Left renal cortex interstitium (tissue), 4 donors: ENCODE results near the gene RASL11B. TPM values are rescaled to one million over a fixed set of nuclear protein-coding genes. Genes with fewer than 3 reads are reported as not detected.
"Not testable (repeated sequence)": the region's sequence is repeated elsewhere in the genome, so short reads cannot be mapped to it uniquely, and the experiment has no call there.

Source experiments
- DNase-seq, 4 donors: peaks; one replicate each; pipeline ENCODE4 v3.0.0-alpha.2; 2013; ENCODE audit warnings: low read depth in 4 of 4, low spot score in 2 of 4, missing footprints in 1 of 4
- polyA plus RNA-seq, 4 donors: library from polyadenylated mRNA; unstranded; fragments of 120-200 nt; gene quantifications; one replicate each; pipeline ENCODE4 v1.2.1, GENCODE V29; 2013; ENCODE audit not compliant: insufficient read length in 4 of 4

RASL11B gene, protein sequence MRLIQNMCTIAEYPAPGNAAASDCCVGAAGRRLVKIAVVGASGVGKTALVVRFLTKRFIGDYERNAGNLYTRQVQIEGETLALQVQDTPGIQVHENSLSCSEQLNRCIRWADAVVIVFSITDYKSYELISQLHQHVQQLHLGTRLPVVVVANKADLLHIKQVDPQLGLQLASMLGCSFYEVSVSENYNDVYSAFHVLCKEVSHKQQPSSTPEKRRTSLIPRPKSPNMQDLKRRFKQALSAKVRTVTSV
- polyA plus RNA-seq: 10 to 100 TPM; 30.9 to 54.7 (median 44.0) TPM

DNA sequence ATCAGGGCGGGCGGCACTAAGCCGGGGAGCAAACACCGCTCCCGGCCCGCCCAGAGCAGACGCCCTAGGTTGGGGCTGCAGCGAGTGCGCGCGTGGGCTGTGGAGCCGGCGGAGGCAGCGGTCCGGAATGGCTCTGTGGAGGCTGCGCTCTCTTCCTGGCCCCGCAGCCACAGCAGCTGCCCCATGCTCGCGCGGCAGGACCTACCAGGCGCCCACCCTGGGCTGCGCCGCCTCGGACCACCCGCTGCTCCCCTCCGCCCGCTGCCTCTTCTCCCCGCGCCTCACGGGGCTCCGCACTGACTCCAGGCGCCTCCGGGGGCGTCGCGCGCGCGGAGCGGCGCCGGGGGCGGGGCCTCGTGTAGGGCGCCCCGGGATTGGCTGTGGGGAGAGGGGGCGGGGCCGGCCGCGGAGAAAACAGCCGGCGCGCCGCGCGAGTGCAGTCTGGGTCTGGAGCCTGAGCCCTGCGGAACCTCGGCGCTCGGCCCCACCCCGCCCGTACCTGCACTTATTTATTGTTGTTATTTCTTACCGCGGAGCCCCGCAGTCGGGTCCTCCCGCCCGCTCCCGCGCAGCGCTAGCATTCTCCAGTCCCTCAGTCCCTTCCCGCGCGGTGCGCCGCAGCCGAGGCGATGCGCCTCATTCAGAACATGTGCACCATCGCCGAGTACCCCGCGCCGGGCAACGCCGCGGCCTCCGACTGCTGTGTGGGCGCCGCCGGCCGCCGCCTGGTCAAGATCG is at the start of gene RASL11B:
Gene RASL11B (plus strand): TSS at position 439 of the 738 bp plus-strand sequence. CDS start 191 bp downstream, at position 630.
- DNase-seq: peak in 3 of 4 donors; percentile 72 to 77 (median 76)

DNA sequence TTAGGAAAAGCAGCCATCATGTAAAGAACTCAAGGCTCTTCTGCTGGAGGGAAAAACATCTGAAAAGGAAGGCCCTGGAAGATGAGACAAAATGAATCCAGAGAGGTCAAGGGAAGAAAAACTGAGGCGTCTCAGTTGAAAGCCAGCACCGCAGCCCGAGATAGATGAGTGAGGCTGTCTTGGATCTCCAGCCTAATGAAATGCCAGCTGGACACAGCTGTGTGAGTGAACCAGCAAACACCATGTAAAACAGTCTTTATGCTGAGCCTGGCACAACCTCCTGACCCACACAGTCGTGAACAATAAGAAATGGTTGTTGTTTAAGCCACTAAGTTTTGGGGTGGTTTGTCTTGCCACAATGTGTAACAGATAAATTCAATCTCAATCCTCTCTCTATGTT is 48.6 kb upstream of the RASL11B start:
- DNase-seq: no peak

DNA sequence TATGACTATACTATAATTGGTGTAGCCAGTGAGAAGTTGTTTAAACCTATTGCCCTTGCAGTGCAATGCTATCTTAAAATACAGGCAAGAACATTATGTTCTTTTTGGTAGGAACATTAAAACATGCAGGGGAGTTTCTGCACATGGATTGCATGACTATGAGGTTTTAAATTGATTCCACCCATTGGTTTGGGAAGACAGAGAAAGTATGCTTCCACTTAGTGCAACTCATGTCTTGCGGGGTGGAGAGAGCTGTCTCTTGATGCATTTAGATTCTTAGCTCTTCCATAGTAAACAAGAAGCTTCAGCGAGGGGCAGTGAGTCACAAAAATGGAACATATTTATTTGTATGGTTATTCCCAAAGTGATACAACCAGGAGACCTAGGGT is 39.5 kb upstream of the RASL11B start:
- DNase-seq: no peak

DNA sequence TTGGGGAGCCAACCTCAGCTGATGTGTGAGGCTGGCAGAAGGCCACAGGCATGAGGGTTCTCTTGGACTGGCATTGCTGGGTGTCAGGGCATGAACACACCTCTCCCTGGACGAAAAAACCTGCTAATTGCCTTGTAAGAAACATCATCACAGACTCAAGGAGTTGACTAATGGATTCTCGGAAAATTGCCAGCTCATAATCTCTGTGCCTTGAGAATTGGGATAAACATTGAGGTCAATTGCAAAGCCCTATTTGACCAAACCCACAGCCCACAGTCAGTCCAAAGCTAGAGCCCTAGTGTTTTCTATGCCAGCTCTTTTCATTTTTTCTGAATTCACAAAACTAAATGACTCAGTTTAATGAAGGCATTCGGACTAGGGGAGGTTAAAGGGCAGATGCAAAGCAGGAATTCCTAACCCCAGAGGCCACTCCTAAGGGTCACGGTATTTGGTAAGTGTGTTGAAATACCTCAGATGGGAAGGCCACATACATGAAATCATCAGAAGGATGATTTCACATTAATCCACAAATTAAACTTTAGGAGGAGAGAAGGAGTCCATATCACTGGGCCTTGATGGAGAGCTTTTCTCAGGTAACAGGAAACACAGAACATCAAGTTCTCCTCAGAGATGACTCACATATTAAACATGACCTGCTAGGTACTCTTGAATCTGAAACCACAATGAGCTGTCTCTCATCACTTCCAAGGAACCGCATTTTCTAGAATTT is 39.0 kb upstream of the RASL11B start:
- DNase-seq: no peak

DNA sequence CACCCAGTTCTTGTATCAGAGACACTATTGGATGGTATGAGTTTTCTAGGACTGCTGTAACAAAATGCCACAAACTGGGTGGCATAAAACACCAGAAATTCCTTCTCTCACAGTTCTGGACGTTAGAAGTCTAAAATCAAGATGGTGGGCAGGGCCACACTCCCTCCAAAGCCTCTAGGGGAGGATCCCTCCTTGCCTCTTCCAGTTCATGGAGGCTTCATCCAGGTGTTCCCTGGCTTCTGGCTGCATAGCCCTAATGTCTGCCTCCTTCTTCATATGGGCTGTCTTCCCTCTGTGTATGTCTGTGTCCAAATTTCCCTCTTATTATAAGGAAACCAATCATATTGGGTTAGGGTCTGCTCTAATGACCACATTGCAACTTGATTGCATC is 38.4 kb upstream of the RASL11B start:
- DNase-seq: no peak

DNA sequence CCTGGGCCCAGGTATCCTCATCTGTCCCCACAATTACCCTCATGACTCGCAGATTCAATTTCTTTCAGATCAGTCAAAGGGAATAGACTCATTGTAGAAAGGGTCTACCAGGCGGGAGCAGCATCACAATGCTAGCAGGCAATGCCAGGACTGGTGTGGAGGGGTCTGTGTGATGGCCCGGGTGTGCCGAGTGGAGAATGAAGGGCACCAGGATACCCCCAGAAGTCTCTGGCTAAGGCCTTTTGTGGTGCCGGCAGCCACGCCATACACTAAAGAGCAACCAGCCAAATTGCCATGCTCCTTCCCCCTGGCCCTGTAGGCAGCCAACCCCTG is 37.9 kb upstream of the RASL11B start:
- DNase-seq: no peak

DNA sequence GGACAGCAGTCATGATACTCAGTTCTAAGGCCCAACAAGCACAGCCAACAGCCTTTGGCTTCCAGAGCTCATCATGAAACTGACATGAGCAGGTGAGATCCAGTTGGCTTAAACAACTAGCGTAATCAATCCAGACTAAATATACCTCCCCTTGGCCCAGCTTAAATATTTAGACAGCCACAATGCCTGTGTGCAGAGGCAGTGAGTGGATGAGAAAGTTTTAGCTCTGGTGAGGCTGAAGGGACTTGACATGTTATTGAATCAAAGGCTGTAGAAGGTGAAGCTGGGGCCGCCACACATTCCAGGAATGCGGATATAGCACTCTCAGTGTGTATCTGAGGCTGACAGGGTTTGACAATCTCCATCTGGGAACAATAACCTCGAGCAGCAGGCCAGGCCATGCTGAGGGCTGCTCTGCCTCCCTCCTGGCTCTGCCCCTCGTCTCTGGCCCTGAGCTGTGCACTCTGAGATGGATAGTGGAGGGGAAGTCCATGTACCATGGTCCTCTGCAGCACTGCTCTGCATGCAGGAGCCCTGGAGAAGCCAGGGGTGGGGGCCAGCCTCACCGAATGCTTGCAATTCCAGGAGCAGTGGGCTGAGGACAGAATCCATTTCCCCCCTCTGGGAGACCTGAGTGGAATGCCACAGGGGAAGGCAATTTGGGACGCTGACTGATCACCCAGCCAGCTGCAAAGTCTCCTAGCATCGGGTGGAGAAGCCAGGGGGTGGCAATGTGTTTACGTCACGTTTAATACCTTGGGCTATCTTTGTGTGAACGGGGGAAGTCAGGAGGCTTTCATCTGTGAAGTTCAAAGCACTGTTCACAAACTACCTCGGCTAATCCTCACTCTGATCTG is 37.3 kb upstream of the RASL11B start:
- peak; percentile 63 to 79 (median 76) for DNase-seq

DNA sequence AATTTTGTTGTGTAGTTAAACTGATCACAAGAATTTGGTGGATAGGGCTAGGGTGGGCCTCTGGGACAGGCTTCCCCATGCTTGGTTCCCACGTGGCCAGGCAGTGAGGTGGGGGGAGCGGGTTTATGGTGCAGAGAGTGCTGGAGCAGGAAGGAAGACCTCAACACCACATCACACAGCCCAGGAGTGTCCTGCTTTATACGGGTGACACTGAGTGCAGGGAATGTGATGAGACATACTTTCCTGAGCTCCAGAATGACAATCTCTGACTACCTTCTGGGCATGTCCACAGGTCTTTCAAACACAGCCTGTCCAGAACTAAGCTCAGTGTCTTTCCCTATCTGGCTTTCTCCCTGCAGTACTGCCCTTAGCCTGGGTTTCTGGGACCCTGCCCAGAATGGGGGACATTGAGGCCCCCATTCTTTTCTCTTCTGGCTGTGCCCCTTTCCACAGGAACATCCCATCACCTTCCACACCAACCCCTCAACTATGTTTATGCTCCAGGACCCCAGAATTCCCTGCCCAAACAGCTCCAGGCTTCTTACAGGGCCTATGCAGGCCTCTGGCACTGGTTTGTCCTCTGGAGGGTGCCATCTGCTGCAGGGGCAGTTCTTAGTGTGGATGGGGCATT is 36.5 kb upstream of the RASL11B start:
- DNase-seq: no peak

DNA sequence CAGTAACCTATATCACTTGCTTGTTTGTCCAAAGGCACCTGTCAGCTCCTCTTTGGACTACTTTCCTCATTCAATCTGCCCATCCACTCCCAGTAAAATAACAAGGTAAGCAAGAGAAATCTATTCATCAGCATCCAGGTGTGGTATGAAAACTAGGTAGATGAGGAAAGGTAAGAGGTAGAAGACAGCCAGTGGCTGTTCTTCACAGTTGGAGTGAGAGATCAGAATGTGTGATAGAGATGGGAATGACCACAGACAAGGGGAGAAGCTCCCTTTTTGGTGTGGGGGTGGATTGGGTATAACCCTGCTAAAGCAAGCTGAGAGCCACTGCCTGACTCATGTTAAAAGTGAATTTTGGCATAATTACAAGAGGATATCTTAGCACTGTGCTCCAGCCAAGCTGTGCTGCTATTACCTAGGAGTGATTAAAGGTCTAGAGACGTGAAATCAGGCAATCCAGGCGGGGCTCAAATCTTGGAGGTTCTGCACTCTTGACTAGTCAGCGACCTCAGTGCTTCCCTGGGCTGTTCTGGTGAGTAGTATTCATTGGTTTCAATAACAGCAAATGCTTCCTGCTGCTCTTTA is 28.1 kb upstream of the RASL11B start:
- no peak for DNase-seq

DNA sequence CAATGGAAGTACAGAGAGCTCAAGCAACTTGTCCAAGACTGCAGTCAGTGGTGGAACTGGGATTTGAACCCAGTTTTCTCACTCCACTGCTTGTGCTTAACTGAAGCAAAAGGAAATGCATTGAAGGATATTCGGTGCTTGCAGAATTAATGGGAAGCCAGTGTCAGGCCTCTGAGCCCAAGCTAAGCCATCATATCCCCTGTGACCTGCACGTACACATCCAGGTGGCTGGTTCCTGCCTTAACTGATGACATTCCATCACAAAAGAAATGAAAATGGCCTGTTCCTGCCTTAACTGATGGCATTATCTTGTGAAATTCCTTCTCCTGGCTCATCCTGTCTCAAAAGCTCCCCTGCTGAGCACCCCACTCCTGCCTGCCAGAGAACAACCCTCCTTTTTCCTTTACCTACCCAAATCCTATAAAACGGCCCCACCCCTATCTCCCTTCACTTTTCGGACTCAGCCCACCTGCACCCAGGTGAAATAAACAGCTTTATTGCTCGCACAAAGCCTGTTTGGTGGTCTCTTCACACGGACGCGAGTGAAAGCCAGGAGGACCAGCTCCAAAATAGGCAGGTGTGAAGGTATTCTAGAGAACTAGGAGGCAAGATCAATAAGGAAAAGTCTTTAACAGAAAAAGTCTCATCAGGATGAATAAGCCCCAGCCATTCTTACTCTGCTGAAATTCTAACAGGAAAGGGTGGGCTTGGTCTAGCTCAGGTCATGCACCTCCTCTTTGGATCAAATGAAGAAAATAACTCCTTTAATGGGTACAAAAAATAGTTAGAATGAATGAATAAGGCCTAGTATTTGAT is 27.3 kb upstream of the RASL11B start:
- not testable (repeated sequence) for DNase-seq

DNA sequence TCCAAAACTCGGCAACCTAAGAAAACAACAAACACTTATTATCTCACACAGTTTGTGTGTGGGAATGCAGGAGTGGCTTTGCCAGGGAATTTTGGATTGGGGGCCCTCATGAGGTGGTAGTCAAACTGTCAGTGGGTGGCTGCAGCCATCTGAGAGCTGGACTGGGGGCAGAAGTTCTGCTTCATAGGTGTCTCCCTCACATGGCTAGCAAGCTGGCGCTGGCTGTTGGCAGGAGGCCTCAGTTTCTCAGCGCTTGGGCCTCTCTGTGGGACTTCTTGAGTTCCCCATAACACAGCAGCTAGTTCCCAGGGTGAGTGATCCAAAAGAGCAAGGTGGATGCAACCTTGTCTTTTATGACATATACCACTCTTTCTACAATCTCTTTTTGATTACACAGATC is 26.0 kb upstream of the RASL11B start:
- DNase-seq: no peak

DNA sequence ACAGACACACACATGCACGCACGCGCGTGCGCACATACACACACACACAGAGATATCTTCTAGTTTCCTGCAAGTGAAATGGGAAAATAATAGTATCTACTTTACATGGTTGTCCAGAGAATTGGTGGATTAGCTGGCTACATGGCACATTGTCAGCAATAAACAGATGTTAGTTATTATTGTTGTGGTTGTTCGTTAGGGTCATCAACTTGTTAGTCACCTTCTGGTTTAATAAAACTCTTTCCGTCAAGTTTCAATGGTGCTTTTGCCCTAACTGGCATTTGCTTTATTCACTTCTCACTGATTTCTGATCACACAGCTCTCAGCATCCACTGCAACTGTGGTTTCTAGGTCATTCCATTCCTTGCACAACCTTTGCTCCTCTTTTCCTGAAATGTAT is 25.4 kb upstream of the RASL11B start:
- no peak for DNase-seq

DNA sequence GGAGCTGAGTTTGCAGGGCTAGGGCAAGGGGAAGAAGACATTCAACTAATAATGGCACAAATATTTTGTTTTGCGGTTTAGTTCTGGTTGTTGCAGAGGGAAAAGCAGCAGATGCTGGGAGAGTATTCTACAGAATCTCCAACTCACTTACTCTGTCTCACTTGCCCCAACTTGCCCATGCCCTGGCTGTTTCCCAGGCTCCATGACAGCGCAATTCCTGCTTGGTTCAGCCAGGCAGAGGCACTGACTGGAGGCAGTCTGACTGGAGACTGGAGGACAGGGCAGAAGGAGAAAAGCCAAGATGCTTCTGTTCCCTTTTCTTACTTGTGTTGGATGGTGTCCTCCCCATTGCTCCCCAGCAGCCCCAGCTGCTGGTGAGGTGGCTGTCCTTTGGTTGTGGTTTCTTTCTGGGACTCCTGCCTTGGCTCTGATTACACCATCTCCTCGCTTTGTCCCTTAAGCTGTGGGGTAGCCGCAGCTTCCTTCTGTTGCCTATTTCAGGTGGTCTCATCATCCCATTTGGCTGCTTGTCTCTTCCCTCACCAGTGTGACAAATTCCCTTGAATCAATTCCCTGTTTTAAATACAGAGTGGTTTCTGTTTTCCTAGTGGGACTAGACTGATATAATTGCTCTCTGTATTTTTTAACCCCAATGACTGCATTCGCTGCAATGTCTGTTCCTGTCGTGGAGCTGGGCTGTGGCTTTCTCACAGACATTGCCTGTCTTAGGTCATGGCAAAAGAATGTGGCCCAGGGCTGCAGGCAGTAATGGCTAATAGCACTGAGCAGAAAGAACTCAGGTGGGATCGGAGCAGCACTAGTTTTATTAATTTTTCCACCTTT is 24.2 kb upstream of the RASL11B start:
- no peak for DNase-seq

DNA sequence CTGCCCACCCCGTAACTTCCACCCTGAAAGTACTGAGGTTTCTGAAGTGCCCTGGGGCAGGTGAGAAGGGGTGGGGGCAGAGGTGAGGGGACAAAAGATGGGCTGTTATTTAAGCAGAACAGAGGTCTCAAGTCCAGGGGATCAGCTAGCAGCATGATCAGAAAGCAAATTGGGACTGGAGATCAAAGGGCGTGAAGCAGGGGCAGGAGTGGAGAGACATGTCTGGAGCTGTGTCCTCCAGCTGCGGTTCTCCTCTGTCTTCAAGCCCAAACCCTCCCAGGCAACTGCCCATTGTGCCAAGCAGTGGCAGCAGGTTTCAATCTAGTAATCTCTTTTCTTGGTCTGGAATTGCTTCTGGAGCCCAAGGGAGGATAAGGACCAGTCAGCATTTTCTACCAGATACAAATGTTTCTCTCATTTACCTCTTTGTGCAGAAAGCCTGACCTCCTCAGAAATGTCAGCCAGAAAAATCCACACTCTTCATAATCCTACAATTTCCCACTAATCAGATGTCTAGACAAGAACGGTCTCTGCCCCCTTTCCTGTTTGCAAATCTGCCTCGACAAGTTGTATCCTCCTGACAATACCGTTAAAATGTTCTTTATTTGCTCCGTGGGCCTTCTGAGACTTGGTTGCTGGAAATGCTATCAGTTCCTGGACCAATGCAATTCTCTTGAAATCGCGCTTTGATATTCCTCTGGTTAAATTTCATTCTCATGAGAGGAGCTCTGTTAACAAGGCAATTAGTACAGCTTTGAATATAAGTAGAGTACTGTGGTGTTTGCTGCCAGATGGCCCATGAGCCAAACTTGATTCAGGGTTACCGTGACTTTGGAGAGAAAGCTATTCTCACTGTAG is 23.2 kb upstream of the RASL11B start:
- DNase-seq: no peak

DNA sequence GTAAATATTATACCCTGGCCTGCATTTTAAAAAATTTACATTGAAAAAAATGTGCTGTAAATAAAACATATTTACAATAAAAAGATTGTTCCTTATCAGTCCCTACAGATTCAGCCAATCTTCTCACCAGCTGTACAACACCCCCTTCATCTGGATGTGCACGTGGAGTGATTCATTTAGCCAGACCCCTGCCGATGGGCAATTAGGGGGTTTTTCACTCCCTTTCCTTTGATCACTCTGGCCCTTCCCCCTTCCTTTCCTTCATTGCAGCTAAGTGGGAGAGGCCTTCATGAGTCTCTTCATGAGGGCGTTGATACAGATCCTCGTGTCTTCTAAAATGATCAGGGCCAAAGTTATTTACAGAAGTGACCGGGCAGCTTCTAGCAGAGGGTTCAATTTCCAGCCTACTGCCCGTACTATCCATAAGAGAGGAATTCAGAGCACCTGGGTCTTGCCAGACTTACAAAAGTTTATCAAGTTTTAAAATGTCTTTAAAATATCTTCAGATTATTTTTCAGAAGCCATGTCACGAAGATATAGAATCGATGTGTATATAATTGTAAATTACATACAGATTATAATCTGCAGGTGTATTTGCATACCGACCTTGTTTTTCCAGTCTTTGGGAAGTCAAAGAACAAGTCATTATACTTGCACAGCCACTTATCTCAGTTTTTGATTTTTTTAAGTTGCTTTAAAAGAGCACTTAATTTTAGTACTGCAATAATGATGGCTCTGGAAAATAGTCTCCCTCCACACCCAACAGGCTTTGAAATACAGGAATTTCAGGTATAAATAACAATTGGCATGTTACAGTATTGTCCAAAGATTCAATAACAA is 21.4 kb upstream of the RASL11B start:
- no peak for DNase-seq

DNA sequence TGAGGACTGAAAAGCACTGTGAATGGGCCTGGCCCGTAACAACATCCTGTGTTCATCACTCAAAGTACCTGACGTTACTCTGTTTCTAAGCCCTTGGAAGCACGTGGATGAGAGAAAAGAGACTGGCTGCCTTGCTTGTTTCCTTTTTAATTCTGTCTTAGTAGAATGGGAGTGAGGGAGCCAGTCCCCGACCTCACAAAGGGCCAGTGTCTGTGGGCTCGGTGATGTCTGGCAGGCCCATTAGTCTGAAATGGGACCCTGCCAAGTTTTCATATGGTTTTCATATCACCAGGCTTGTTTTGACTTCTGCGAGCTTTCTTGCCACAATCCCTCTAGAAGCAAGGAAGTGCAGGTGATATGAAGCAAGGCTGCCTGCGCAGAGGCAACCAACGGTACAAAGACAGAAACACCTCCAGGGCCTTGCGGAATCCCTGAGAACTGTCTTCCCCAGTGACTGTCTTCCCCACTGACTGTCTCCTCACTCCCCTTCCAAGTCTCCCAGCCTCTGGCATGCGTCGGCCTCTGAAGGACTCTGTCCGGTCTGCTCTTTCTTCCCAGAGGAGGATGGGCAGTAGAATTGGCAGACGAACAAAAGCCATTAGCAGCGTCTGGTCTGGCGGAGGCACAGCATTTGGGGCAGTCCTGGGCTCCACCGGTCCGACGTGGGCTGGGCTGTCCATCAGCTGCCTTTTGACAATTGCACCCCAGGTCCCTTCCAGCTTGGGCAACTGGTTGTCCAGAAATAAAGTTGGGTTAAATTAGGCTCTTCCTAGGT is 20.2 kb upstream of the RASL11B start:
- no peak for DNase-seq
